Common myeloid progenitor, CD34-positive (primary cell): ENCODE data around the gene HEXB.
A peak's percentile ranks its signal among the peaks of the same experiment; 100 is the strongest.
"Not testable (repeated sequence)": the region's sequence is repeated elsewhere in the genome, so short reads cannot be mapped to it uniquely, and the experiment has no call there.

Source experiments
- CTCF ChIA-PET: fragments of 350-600 bp; sonication (Branson Sonifier 250); formaldehyde crosslinking; loops from one replicate; lab custom pipeline; 2021; ENCODE audit warnings: antibody characterized with exemption; lab: Charles Lee
- POLR2A ChIA-PET: fragments of 350-600 bp; sonication (Branson Sonifier 250); formaldehyde crosslinking; loops from one replicate; lab custom pipeline; 2021; ENCODE audit warnings: antibody characterized with exemption; lab: Charles Lee
- DNase-seq, 3 donors: peaks; one replicate each; pipeline versions ENCODE4 v3.0.0 to v3.0.0-alpha.2; 2013
- H3K27ac ChIP-seq, 2 experiments: 1 replicate in 1 of 2; 2 replicates in 1 of 2; pipeline ENCODE4 v1.7.0; 2013; ENCODE audit warnings: inconsistent platforms in 2 of 2, low read length in 2 of 2, mild to moderate bottlenecking in 2 of 2, low read depth in 1 of 2, moderate library complexity in 1 of 2; ENCODE audit not compliant: severe bottlenecking in 2 of 2, insufficient read depth in 1 of 2, poor library complexity in 1 of 2
- H3K27me3 ChIP-seq, 5 experiments: replicated peaks in 2 of 5; 1 replicate in 3 of 5; 2 replicates in 2 of 5; pipeline versions ENCODE4 v1.6.1 to v1.7.0; 2013; ENCODE audit warnings: low read length in 4 of 5, mild to moderate bottlenecking in 2 of 5, moderate library complexity in 2 of 5, inconsistent platforms in 1 of 5; ENCODE audit not compliant: insufficient read depth in 5 of 5, control insufficient read depth in 4 of 5
- H3K36me3 ChIP-seq, 4 experiments: 1 replicate in 2 of 4; 2 replicates in 2 of 4; pipeline versions ENCODE4 v1.6.1 to v1.7.0; 2013; ENCODE audit warnings: low read length in 3 of 4, control low read depth in 1 of 4, mild to moderate bottlenecking in 1 of 4; ENCODE audit not compliant: control insufficient read depth in 4 of 4, insufficient read depth in 4 of 4
- H3K4me1 ChIP-seq, 4 experiments: 1 replicate in 3 of 4; 2 replicates in 1 of 4; pipeline versions ENCODE4 v1.6.1 to v1.7.1; 2013; ENCODE audit warnings: low read length in 3 of 4, mild to moderate bottlenecking in 3 of 4, control low read depth in 1 of 4, inconsistent platforms in 1 of 4, moderate library complexity in 1 of 4; ENCODE audit not compliant: control insufficient read depth in 4 of 4, insufficient read depth in 4 of 4; ENCODE audit errors: control extremely low read depth in 1 of 4
- H3K4me3 ChIP-seq, 7 experiments: 1 replicate in 4 of 7; 2 replicates in 3 of 7; pipeline versions ENCODE4 v1.5.1 to v1.7.0; 2013; ENCODE audit warnings: mild to moderate bottlenecking in 7 of 7, low read length in 6 of 7, moderate library complexity in 6 of 7, inconsistent platforms in 2 of 7, low read depth in 2 of 7, control low read depth in 1 of 7; ENCODE audit not compliant: insufficient read depth in 4 of 7, control insufficient read depth in 1 of 7; ENCODE audit errors: extremely low read depth in 1 of 7
- H3K9me3 ChIP-seq, 5 experiments: 1 replicate in 4 of 5; 2 replicates in 1 of 5; pipeline versions ENCODE4 v1.6.1 to v1.7.1; 2013; ENCODE audit warnings: low read length in 4 of 5, mild to moderate bottlenecking in 2 of 5, inconsistent platforms in 1 of 5, low read depth in 1 of 5, moderate library complexity in 1 of 5; ENCODE audit not compliant: control insufficient read depth in 4 of 5, insufficient read depth in 2 of 5; ENCODE audit errors: control extremely low read depth in 1 of 5
- WGBS: methylation state at CpG from one replicate; pipeline ENCODE4 v1.1.5; 2013; ENCODE audit not compliant: insufficient coverage; 5-methylcytosine and 5-hydroxymethylcytosine counted together

Gene HEXB

GRCh38 chr5:74678123-74678522 lies 6.9 kb upstream of the HEXB start:
- H3K27ac ChIP-seq, H3K4me1 ChIP-seq, CTCF ChIA-PET, H3K36me3 ChIP-seq, POLR2A ChIA-PET, H3K4me3 ChIP-seq, DNase-seq, H3K9me3 ChIP-seq, H3K27me3 ChIP-seq: not testable (repeated sequence)
- WGBS = no CpG with 5 or more reads among the region's 3 CpGs

- H3K4me3 ChIP-seq, H3K27ac ChIP-seq, CTCF ChIA-PET, H3K9me3 ChIP-seq, H3K4me1 ChIP-seq, H3K36me3 ChIP-seq, POLR2A ChIA-PET, DNase-seq, H3K27me3 ChIP-seq: not testable (repeated sequence)
- 93% methylated on average over 3 of the region's 3 CpGs for WGBS
Observed at GRCh38 chr5:74679300-74679699, 5.7 kb upstream of the HEXB start.

- Histone ChIP-seq H3K4me3 (no peak overlapping the region), H3K27ac (no peak overlapping the region), H3K36me3 (no peaks in the 10 kb centered on the region), H3K27me3 (no peaks in the 10 kb centered on the region), H3K9me3 (no peaks in the 10 kb centered on the region), H3K4me1 (peaks cover 0 to 4% (median 0%) of the 10 kb centered on the region in 4 experiments)
- ChIA-PET POLR2A (no interaction called here), CTCF (no interaction called here)
- 93% methylated on average over 2 of the region's 4 CpGs for WGBS
- peak in 2 of 3 donors; percentile 16 to 21 for DNase-seq
Observed at GRCh38 chr5:74679966-74680365, 5.1 kb upstream of the HEXB start.

DNA sequence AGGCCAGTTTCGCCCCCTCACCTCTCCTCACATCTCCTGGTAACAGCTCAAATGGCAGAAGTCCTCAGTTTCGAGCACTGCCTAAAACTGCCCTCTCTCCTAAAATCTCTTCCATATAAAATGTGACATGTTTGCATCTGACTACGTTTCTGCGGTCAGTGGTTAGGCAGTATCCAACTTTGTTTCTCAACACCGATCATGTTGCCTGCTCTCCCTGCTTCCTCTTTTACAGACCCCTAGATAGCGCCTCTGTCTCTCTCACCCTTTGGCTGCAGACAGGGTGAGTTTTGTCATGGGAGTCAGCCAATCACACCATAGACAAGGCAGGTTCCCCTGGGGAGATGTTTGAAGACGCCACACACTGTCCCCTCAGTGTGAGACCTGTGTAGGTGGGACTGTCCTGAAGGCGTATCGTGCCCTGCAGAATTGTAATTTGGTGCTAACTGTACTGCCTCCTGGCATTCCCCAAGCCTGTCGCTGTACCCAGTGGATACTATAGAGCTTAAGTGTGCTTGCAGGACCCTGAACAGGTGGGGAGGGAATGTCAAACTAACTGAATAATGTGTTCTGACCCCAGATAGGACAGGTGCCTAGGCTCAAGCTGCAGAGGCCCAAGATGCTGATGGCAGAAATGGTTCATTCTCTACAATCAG lies 1.1 kb downstream of the HEXB start:
- peak; percentile 79 to 94 (median 91) for DNase-seq
- WGBS = 12% methylated on average over 10 of the region's 10 CpGs
- Histone ChIP-seq H3K4me1 (peaks cover 0 to 20% (median 19%) of the 10 kb centered on the region in 4 experiments), H3K9me3 (no peaks in the 10 kb centered on the region), H3K4me3 (peak overlapping the region in 6 of 7 experiments; percentile 81 to 95 (median 92)), H3K27me3 (no peaks in the 10 kb centered on the region), H3K36me3 (peaks cover 2 to 24% (median 6%) of the 10 kb centered on the region in 4 experiments), H3K27ac (peak overlapping the region; percentile 33 to 83)
- POLR2A ChIA-PET = no interaction called here
- CTCF ChIA-PET = interaction anchor here (1.0 to 2.1 kb wide), 4 partner anchors 13 to 81 kb away, joined by 3 to 9 read pairs (median 5); partner anchors contain the start of genes GFM2 and NSA2

GRCh38 chr5:74686962-74687751 lies 2.1 kb downstream of the HEXB start:
- Histone ChIP-seq H3K27ac (no peak overlapping the region), H3K4me3 (peak overlapping the region in 1 of 7 experiments; percentile 94), H3K4me1 (peaks cover 0 to 20% (median 19%) of the 10 kb centered on the region in 4 experiments), H3K9me3 (no peaks in the 10 kb centered on the region), H3K27me3 (no peaks in the 10 kb centered on the region), H3K36me3 (peaks cover 2 to 28% (median 7%) of the 10 kb centered on the region in 4 experiments)
- 98% methylated on average over 4 of the region's 5 CpGs for WGBS
- DNase-seq = no peak
- CTCF ChIA-PET = interaction anchor here (1.0 to 1.8 kb wide), 3 partner anchors 28 to 80 kb away, joined by 3 to 6 read pairs (median 4); partner anchors contain the start of genes GFM2 and NSA2
- POLR2A ChIA-PET = no interaction called here

DNA sequence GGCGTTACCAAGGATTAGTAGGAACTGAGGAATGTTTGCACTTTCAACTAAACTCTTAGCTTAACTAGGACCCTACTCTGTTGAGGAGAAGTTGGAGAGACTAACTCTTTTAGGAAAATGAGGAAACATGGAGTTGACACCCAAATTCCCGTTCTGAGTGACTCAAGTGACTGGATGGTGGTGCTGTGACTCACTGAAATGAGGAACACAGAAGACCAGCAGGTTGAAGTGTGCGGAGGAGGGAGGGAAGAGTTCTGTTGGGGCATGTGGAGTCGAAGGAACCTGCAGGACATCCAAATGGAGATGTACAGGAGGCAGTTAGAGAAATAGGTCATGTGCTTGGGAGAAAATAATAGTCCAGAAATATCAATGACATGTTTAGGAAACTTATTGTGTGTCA lies 8.2 kb downstream of the HEXB start:
- Histone ChIP-seq H3K27ac (no peak overlapping the region), H3K9me3 (no peaks in the 10 kb centered on the region), H3K4me1 (no peaks in the 10 kb centered on the region), H3K36me3 (peaks cover 2 to 75% (median 30%) of the 10 kb centered on the region in 4 experiments), H3K27me3 (no peaks in the 10 kb centered on the region), H3K4me3 (no peak overlapping the region)
- no peak for DNase-seq
- POLR2A ChIA-PET = no interaction called here
- CTCF ChIA-PET = interaction anchor here (1.1 kb wide), 1 partner anchor 20 kb away, joined by 3 read pairs; no protein-coding TSS in a partner anchor
- 93% methylated on average over 4 of the region's 4 CpGs for WGBS

GRCh38 chr5:74717596-74717995 lies 32.6 kb downstream of the HEXB start:
- Histone ChIP-seq H3K27ac (no peak overlapping the region), H3K9me3 (no peaks in the 10 kb centered on the region), H3K4me3 (no peak overlapping the region), H3K4me1 (peaks cover 0 to 6% (median 3%) of the 10 kb centered on the region in 4 experiments), H3K36me3 (peaks cover 15 to 57% (median 32%) of the 10 kb centered on the region in 4 experiments), H3K27me3 (no peaks in the 10 kb centered on the region)
- no CpG with 5 or more reads among the region's 1 CpG for WGBS
- DNase-seq = no peak
- ChIA-PET POLR2A (no interaction called here), CTCF (interaction anchor here (1.1 kb wide), 1 partner anchor 27 kb away, joined by 3 read pairs; no protein-coding TSS in a partner anchor)
